ENCODE data around the gene NDUFAF8. TPM values are rescaled to one million over a fixed set of nuclear protein-coding genes. Genes with fewer than 3 reads are reported as not detected.

The NDUFAF8 gene
- polyA plus RNA-seq, 2 of the 4 experiments (the other 2 are of a cell fraction) = 179 to 308 TPM

GRCh38 chr17:81231121-81231645 is 7.9 kb upstream of the NDUFAF8 start:
- TF ChIP-seq RCOR1 (IDR thresholded peaks at IDR 0.05; ENCODE audit: low read depth, low read length) (no peak), FOSL2 (IDR thresholded peaks at IDR 0.05) (no peak), FOSL2 (CRISPR knock-in tag; IDR thresholded peaks at IDR 0.05) (no peak), BHLHE40 (IDR thresholded peaks at IDR 0.05; ENCODE audit: low read depth, low read length) (no peak), FOSB (CRISPR knock-in tag; IDR thresholded peaks at IDR 0.05) (no peak), NPAS2 (CRISPR knock-in tag; IDR thresholded peaks at IDR 0.05; ENCODE audit: borderline replicate concordance) (no peak), CHD2 (IDR thresholded peaks at IDR 0.05; ENCODE audit: low read length, partially characterized antibody) (no peak), ATOH8 (CRISPR knock-in tag; IDR thresholded peaks at IDR 0.05; ENCODE audit: low read depth) (no peak), POLR2A (IDR thresholded peaks at IDR 0.05; ENCODE audit: low read length) (no peak), RARB (CRISPR knock-in tag; IDR thresholded peaks at IDR 0.05) (no peak), EHMT2 (IDR thresholded peaks at IDR 0.05; ENCODE audit: low read depth) (no peak), ZFP36 (IDR thresholded peaks at IDR 0.05; ENCODE audit: borderline replicate concordance, partially characterized antibody) (no peak), KDM1A (IDR thresholded peaks at IDR 0.05; ENCODE audit: low read depth) (no peak)
- Histone ChIP-seq H3K4me2 (no peak overlapping the region), H3K4me3 (no peak overlapping the region), H3K4me1 (no peaks in the 10 kb centered on the region), H3K27ac (no peak overlapping the region), H3K9me3 (peaks cover 8% of the 10 kb centered on the region; the same call in 2 of the 3 replicates)
- ChIA-PET POLR2A (no interaction called here), CTCF (interaction anchor here (0.9 to 13.0 kb wide), 13 partner anchors 9 to 370 kb away, joined by 3 to 153 read pairs (median 7); partner anchors contain the start of genes NDUFAF8 and TEPSIN)
- ATAC-seq = no peak; a peak in 1 of 6 replicates
- FAIRE-seq = no peak
- 87% methylated on average over 21 of the region's 31 CpGs for WGBS (ENCODE audit: missing lambda C conversion rate)
- no peak for DNase-seq (ENCODE audit: low read depth in 1 of 2, low spot score in 1 of 2)

- Histone ChIP-seq H3K4me2 (no peak overlapping the region), H3K9me3 (peaks cover 5% of the 10 kb centered on the region; the same call in 2 of the 3 replicates), H3K4me1 (no peaks in the 10 kb centered on the region; the same call in 2 of the 3 replicates), H3K4me3 (no peak overlapping the region), H3K27ac (no peak overlapping the region)
- 91% methylated on average over 30 of the region's 43 CpGs for WGBS (ENCODE audit: missing lambda C conversion rate)
- TF ChIP-seq FOXS1 (CRISPR knock-in tag; IDR thresholded peaks at IDR 0.05) (no peak), POLR2AphosphoS2 (conservative IDR thresholded peaks at IDR 0.05; ENCODE audit: low read length) (no peak), HMGXB4 (CRISPR knock-in tag; IDR thresholded peaks at IDR 0.05; ENCODE audit: borderline replicate concordance) (no peak), GATA3 (IDR thresholded peaks at IDR 0.05; ENCODE audit: borderline replicate concordance) (no peak), HES2 (IDR thresholded peaks at IDR 0.05) (no peak), ZC3H11A (IDR thresholded peaks at IDR 0.05) (no peak), CTCF (IDR thresholded peaks at IDR 0.05) (no peak), SREBF2 (IDR thresholded peaks at IDR 0.05) (no peak), ESRRA (IDR thresholded peaks at IDR 0.05; ENCODE audit: borderline replicate concordance, low read length) (no peak), HOXB5 (CRISPR knock-in tag; IDR thresholded peaks at IDR 0.05) (no peak), FOSB (CRISPR knock-in tag; IDR thresholded peaks at IDR 0.05) (no peak), BCL3 (IDR thresholded peaks at IDR 0.05) (no peak), MYC (IDR thresholded peaks at IDR 0.05; ENCODE audit: borderline replicate concordance, low read length) (no peak), CBX8 (IDR thresholded peaks at IDR 0.05) (no peak)
- ATAC-seq = no peak
- ChIA-PET CTCF (interaction anchor here (1.2 to 13.0 kb wide), 8 partner anchors 9 to 369 kb away, joined by 3 to 153 read pairs (median 5); partner anchors contain the start of genes NDUFAF8 and TEPSIN), POLR2A (no interaction called here)
- FAIRE-seq = no peak
- no peak for DNase-seq (ENCODE audit: low read depth in 1 of 2, low spot score in 1 of 2)
Observed at GRCh38 chr17:81231766-81232581, 7.1 kb upstream of the NDUFAF8 start.
